HEK293 (cell line): ENCODE data around the gene CARD11.

Experiments
- CTCF ChIA-PET: fragments of 350-600 bp; formaldehyde crosslinking; extraction: SDS; loops from one replicate; lab custom pipeline; 2021; ENCODE audit warnings: antibody characterized with exemption; lab: Yijun Ruan, JAX
- POLR2A ChIA-PET: fragments of 300-600 bp; formaldehyde crosslinking; extraction: SDS; loops from one replicate; lab custom pipeline; 2020; ENCODE audit warnings: antibody characterized with exemption, inconsistent platforms; lab: Yijun Ruan, JAX
- H3K27ac ChIP-seq: fragments of 200-500 bp; sonication (Bioruptor generic); 2 replicates; pipeline ENCODE4 v1.5.1; 2014; ENCODE audit warnings: low read depth, low read length, control low read depth, inconsistent platforms; ENCODE audit errors: extremely low read depth
- H3K36me3 ChIP-seq, 2 experiments: fragments of 200-500 bp in 1 of 2; sonication (Bioruptor generic) in 1 of 2; 1 replicate in 1 of 2; 2 replicates in 1 of 2; pipeline ENCODE4 v1.5.1; 2014 to 2017; ENCODE audit warnings: inconsistent platforms in 2 of 2, low read length in 2 of 2; ENCODE audit not compliant: control insufficient read depth in 2 of 2, insufficient read depth in 1 of 2
- H3K4me1 ChIP-seq: fragments of 200-500 bp; sonication (Bioruptor generic); 2 replicates; pipeline ENCODE4 v1.5.1; 2014; ENCODE audit warnings: mild to moderate bottlenecking, low read length, inconsistent platforms; ENCODE audit not compliant: control insufficient read depth, insufficient read depth
- H3K4me3 ChIP-seq: 2 replicates; pipeline ENCODE4 v1.5.1; 2011; ENCODE audit warnings: low read depth, mild to moderate bottlenecking, control low read depth, low read length, moderate library complexity
- H3K9me3 ChIP-seq: fragments of 200-500 bp; sonication (Bioruptor generic); 2 replicates; pipeline ENCODE4 v1.5.1; 2014; ENCODE audit warnings: low read depth, low read length, inconsistent platforms; ENCODE audit not compliant: control insufficient read depth, insufficient read depth
- CTCF ChIP-seq: fragments of 450-650 bp; formaldehyde crosslinking; IDR thresholded peaks from 2 replicates; pipeline ENCODE4 v1.5.1; 2016; ENCODE audit warnings: missing biosample characterization, missing genetic modification characterization
- HOXD13 ChIP-seq: sonication (generic); formaldehyde crosslinking; IDR thresholded peaks from 2 replicates; pipeline ENCODE4 v1.8.0; 2022; ENCODE audit warnings: missing genetic modification reagents, borderline replicate concordance
- KLF16 ChIP-seq: fragments of 450-650 bp; formaldehyde crosslinking; IDR thresholded peaks from 2 replicates; pipeline ENCODE4 v1.5.1; 2017; ENCODE audit warnings: missing biosample characterization, missing genetic modification characterization
- PATZ1 ChIP-seq: fragments of 450-650 bp; formaldehyde crosslinking; IDR thresholded peaks from 2 replicates; pipeline ENCODE4 v1.5.1; 2016; ENCODE audit warnings: missing biosample characterization, missing genetic modification characterization
- PRDM1 ChIP-seq: fragments of 450-650 bp; formaldehyde crosslinking; IDR thresholded peaks from 2 replicates; pipeline ENCODE4; 2016; ENCODE audit warnings: missing biosample characterization, missing genetic modification characterization
- PRDM10 ChIP-seq: fragments of 450-650 bp; formaldehyde crosslinking; IDR thresholded peaks from 2 replicates; pipeline ENCODE4 v1.5.1; 2016; ENCODE audit warnings: missing biosample characterization, missing genetic modification characterization
- TCF7L2 ChIP-seq: IDR thresholded peaks from 2 replicates; pipeline ENCODE4 v1.6.1; 2011; ENCODE audit warnings: low read depth, mild to moderate bottlenecking, inconsistent platforms, low read length, moderate library complexity, borderline replicate concordance
- ZBTB1 ChIP-seq: fragments of 450-650 bp; formaldehyde crosslinking; IDR thresholded peaks from 2 replicates; pipeline ENCODE4 v1.5.1; 2016; ENCODE audit warnings: missing biosample characterization, missing genetic modification characterization
- ZBTB20 ChIP-seq: fragments of 450-650 bp; formaldehyde crosslinking; IDR thresholded peaks from 2 replicates; pipeline ENCODE4 v1.5.1; 2016; ENCODE audit warnings: missing biosample characterization, missing genetic modification characterization
- ZNF132 ChIP-seq: fragments of 450-650 bp; formaldehyde crosslinking; IDR thresholded peaks from 2 replicates; pipeline ENCODE4 v1.5.1; 2017; ENCODE audit warnings: missing biosample characterization, missing genetic modification characterization, borderline replicate concordance
- ZNF133 ChIP-seq: fragments of 450-650 bp; formaldehyde crosslinking; IDR thresholded peaks from 2 replicates; pipeline ENCODE4 v1.5.1; 2016; ENCODE audit warnings: missing biosample characterization, missing genetic modification characterization
- ZNF146 ChIP-seq: fragments of 450-650 bp; formaldehyde crosslinking; IDR thresholded peaks from 2 replicates; pipeline ENCODE4 v1.5.1; 2016; ENCODE audit warnings: missing biosample characterization, missing genetic modification characterization
- ZNF324 ChIP-seq: fragments of 450-650 bp; formaldehyde crosslinking; IDR thresholded peaks from 2 replicates; pipeline ENCODE4 v1.5.1; 2016; ENCODE audit warnings: missing biosample characterization, missing genetic modification characterization
- ZNF37A ChIP-seq: fragments of 450-650 bp; IDR thresholded peaks from 2 replicates; pipeline ENCODE4 v1.5.1; 2018; ENCODE audit warnings: missing biosample characterization, missing genetic modification characterization
- ZNF488 ChIP-seq: fragments of 450-650 bp; formaldehyde crosslinking; IDR thresholded peaks from 2 replicates; pipeline ENCODE4 v1.5.1; 2016; ENCODE audit warnings: missing biosample characterization, missing genetic modification characterization
- ZNF501 ChIP-seq: fragments of 450-650 bp; formaldehyde crosslinking; IDR thresholded peaks from 2 replicates; pipeline ENCODE4 v1.5.1; 2016; ENCODE audit warnings: missing biosample characterization, missing genetic modification characterization
- ZNF558 ChIP-seq: fragments of 450-650 bp; formaldehyde crosslinking; IDR thresholded peaks from 2 replicates; pipeline ENCODE4 v1.5.1; 2016; ENCODE audit warnings: missing biosample characterization, missing genetic modification characterization
- ZNF660 ChIP-seq: fragments of 450-650 bp; IDR thresholded peaks from 2 replicates; pipeline ENCODE4 v1.5.1; 2018; ENCODE audit warnings: missing biosample characterization, mild to moderate bottlenecking, missing genetic modification characterization
- ZNF664 ChIP-seq: fragments of 450-650 bp; formaldehyde crosslinking; IDR thresholded peaks from 2 replicates; pipeline ENCODE4 v1.5.1; 2016; ENCODE audit warnings: missing biosample characterization, missing genetic modification characterization

Gene CARD11

GRCh38 chr7:3065724-3066143 lies 22.1 kb upstream of the CARD11 start (continued):
- TF ChIP-seq PATZ1 (tag by site-specific recombination) (peak; percentile 29; the same call in 1 of the 2 replicates), CTCF (0 out of 2 replicates have a peak, but pooled peaks have one; percentile 17)

- no peaks in the 10 kb centered on the region for H3K4me1 ChIP-seq
- CTCF ChIA-PET = interaction anchor here (0.6 to 3.3 kb wide), 7 partner anchors 12 to 142 kb away, joined by 3 to 29 read pairs (median 7); no protein-coding TSS in a partner anchor
- H3K4me3 ChIP-seq = no peak overlapping the region
- H3K36me3 ChIP-seq = no peaks in the 10 kb centered on the region
- no peak overlapping the region for H3K27ac ChIP-seq
- POLR2A ChIA-PET = interaction anchor here (0.5 kb wide), 1 partner anchor 66 kb away, joined by 5 read pairs; no protein-coding TSS in a partner anchor
- no peak for TF ChIP-seq HOXD13 (CRISPR knock-in tag)
- no peak for TF ChIP-seq ZNF501
- no peak for TF ChIP-seq ZNF660 (tag by site-specific recombination)
- TF ChIP-seq PRDM10 (tag by site-specific recombination) = no peak
- TF ChIP-seq ZNF488 = no peak
- no peak for TF ChIP-seq TCF7L2
- TF ChIP-seq ZNF37A (tag by site-specific recombination) = no peak
- TF ChIP-seq ZNF133 (tag by site-specific recombination) = no peak
- no peak for TF ChIP-seq ZNF324 (tag by site-specific recombination)
- no peak for TF ChIP-seq ZBTB20
- no peak for TF ChIP-seq ZNF132 (tag by site-specific recombination)
- no peak for TF ChIP-seq KLF16
- no peak for TF ChIP-seq ZBTB1
- TF ChIP-seq ZNF558 (tag by site-specific recombination) = no peak
- TF ChIP-seq PRDM1 (tag by site-specific recombination) = no peak
- TF ChIP-seq ZNF146 = no peak
- TF ChIP-seq ZNF664 (tag by site-specific recombination) = no peak
- no peaks in the 10 kb centered on the region for H3K9me3 ChIP-seq
These were observed 20.4 kb upstream of the CARD11 start for GRCh38 chr7:3064067-3064466.
